AG09319 (cell line): ENCODE data around the gene GRK1.

Experiments used
- DNase-seq: peaks from one replicate; pipeline ENCODE4 v3.0.0-alpha.2; 2010; ENCODE audit warnings: low read depth; ENCODE audit errors: extremely low read depth
- CTCF ChIP-seq: IDR thresholded peaks from 2 replicates; pipeline ENCODE4 v1.5.1; 2011; ENCODE audit warnings: low read depth, mild to moderate bottlenecking, inconsistent platforms, low read length, moderate library complexity

The GRK1 gene

GRCh38 chr13:113730258-113730691 lies 63.3 kb downstream of the GRK1 start:
- no peak for DNase-seq
- no peak for TF ChIP-seq CTCF

GRCh38 chr13:113730831-113731191 lies 63.8 kb downstream of the GRK1 start:
- no peak for TF ChIP-seq CTCF
- no peak for DNase-seq

- no peak for TF ChIP-seq CTCF
- no peak for DNase-seq
These were observed 64.5 kb downstream of the GRK1 start for GRCh38 chr13:113731192-113732175.

GRCh38 chr13:113732176-113732960 lies 65.3 kb downstream of the GRK1 start:
- DNase-seq: no peak
- TF ChIP-seq CTCF: no peak

- TF ChIP-seq CTCF: no peak
- no peak for DNase-seq
These were observed 66.2 kb downstream of the GRK1 start for GRCh38 chr13:113732961-113733950.

- no peak for DNase-seq
- TF ChIP-seq CTCF: no peak
These were observed 67.2 kb downstream of the GRK1 start for GRCh38 chr13:113734099-113734825.
